Measurements from ENCODE around the gene DCST2. TPM values are rescaled to one million over a fixed set of nuclear protein-coding genes. Genes with fewer than 3 reads are reported as not detected.

Gene DCST2
- total and polyA plus RNA-seq, 2 of the 8 experiments (the other 6 are each of a cell fraction or from before 2014, with no cell fraction given): 0.43 to 2.1 TPM

- no peak for TF ChIP-seq BRCA1 (IDR thresholded peaks at IDR 0.05; ENCODE audit: low read depth, low read length)
- TF ChIP-seq HDAC2 (IDR thresholded peaks at IDR 0.05; ENCODE audit: borderline replicate concordance in 1 of 2, low read depth in 2 of 2, low read length in 2 of 2): 0 out of 4 replicates have a peak, but pooled peaks of 1 of the 2 experiments have one; percentile 16
These were observed 46.1 kb upstream of the DCST2 start (continued) for GRCh38 chr1:155079487-155080311.

All from H1 (cell line).